ENCODE data around the gene ARID5B.

Gene ARID5B

GRCh38 chr10:61963669-61964058, 62.2 kb downstream of the ARID5B start:
- Histone ChIP-seq H3K9me3 (ENCODE audit: low read length) (no peaks in the 10 kb centered on the region), H3K27me3 (ENCODE audit: control insufficient read depth in 1 of 2, insufficient read depth in 2 of 2, low read length in 2 of 2) (no peaks in the 10 kb centered on the region), H3K27ac (ENCODE audit: low read depth, low read length) (no peak overlapping the region), H3K36me3 (ENCODE audit: insufficient read depth, low read length) (no peaks in the 10 kb centered on the region), H3K4me1 (ENCODE audit: insufficient read depth, low read length) (peaks cover 23% of the 10 kb centered on the region), H3K9ac (ENCODE audit: low read length) (no peak overlapping the region), H3K4me3 (ENCODE audit: low read depth in 1 of 2, low read length in 2 of 2) (peak overlapping the region in 1 of 2 donors; percentile 16)

- no peaks in the 10 kb centered on the region for H3K9me3 ChIP-seq (ENCODE audit: low read length)
- H3K9ac ChIP-seq (ENCODE audit: low read length): no peak overlapping the region
- H3K4me3 ChIP-seq (ENCODE audit: low read depth in 1 of 2, low read length in 2 of 2): peak overlapping the region in 1 of 2 donors; percentile 16
- no peak overlapping the region for H3K27ac ChIP-seq (ENCODE audit: low read depth, low read length)
- peaks cover 23% of the 10 kb centered on the region for H3K4me1 ChIP-seq (ENCODE audit: insufficient read depth, low read length)
- H3K36me3 ChIP-seq (ENCODE audit: insufficient read depth, low read length): no peaks in the 10 kb centered on the region
- H3K27me3 ChIP-seq (ENCODE audit: control insufficient read depth in 1 of 2, insufficient read depth in 2 of 2, low read length in 2 of 2): no peaks in the 10 kb centered on the region
Observed at GRCh38 chr10:61964059-61964709, 62.7 kb downstream of the ARID5B start.

GRCh38 chr10:61964949-61965702, 63.6 kb downstream of the ARID5B start:
- Histone ChIP-seq H3K4me3 (ENCODE audit: low read depth in 1 of 2, low read length in 2 of 2) (no peak overlapping the region), H3K9ac (ENCODE audit: low read length) (no peak overlapping the region), H3K27me3 (ENCODE audit: control insufficient read depth in 1 of 2, insufficient read depth in 2 of 2, low read length in 2 of 2) (no peaks in the 10 kb centered on the region), H3K9me3 (ENCODE audit: low read length) (no peaks in the 10 kb centered on the region), H3K4me1 (ENCODE audit: insufficient read depth, low read length) (peaks cover 27% of the 10 kb centered on the region), H3K36me3 (ENCODE audit: insufficient read depth, low read length) (no peaks in the 10 kb centered on the region), H3K27ac (ENCODE audit: low read depth, low read length) (no peak overlapping the region)

GRCh38 chr10:61965703-61966395, 64.3 kb downstream of the ARID5B start:
- Histone ChIP-seq H3K27me3 (ENCODE audit: control insufficient read depth in 1 of 2, insufficient read depth in 2 of 2, low read length in 2 of 2) (no peaks in the 10 kb centered on the region), H3K9ac (ENCODE audit: low read length) (no peak overlapping the region), H3K9me3 (ENCODE audit: low read length) (no peaks in the 10 kb centered on the region), H3K4me3 (ENCODE audit: low read depth in 1 of 2, low read length in 2 of 2) (no peak overlapping the region), H3K36me3 (ENCODE audit: insufficient read depth, low read length) (no peaks in the 10 kb centered on the region), H3K27ac (ENCODE audit: low read depth, low read length) (no peak overlapping the region), H3K4me1 (ENCODE audit: insufficient read depth, low read length) (peaks cover 33% of the 10 kb centered on the region)

- no peak overlapping the region for H3K9ac ChIP-seq (ENCODE audit: low read length)
- peaks cover 38% of the 10 kb centered on the region for H3K4me1 ChIP-seq (ENCODE audit: insufficient read depth, low read length)
- H3K9me3 ChIP-seq (ENCODE audit: low read length): no peaks in the 10 kb centered on the region
- H3K27me3 ChIP-seq (ENCODE audit: control insufficient read depth in 1 of 2, insufficient read depth in 2 of 2, low read length in 2 of 2): no peaks in the 10 kb centered on the region
- H3K36me3 ChIP-seq (ENCODE audit: insufficient read depth, low read length): no peaks in the 10 kb centered on the region
- no peak overlapping the region for H3K27ac ChIP-seq (ENCODE audit: low read depth, low read length)
- no peak overlapping the region for H3K4me3 ChIP-seq (ENCODE audit: low read depth in 1 of 2, low read length in 2 of 2)
Observed at GRCh38 chr10:61967298-61967697, 65.8 kb downstream of the ARID5B start.

- Histone ChIP-seq H3K27me3 (ENCODE audit: control insufficient read depth in 1 of 2, insufficient read depth in 2 of 2, low read length in 2 of 2) (no peaks in the 10 kb centered on the region), H3K4me1 (ENCODE audit: insufficient read depth, low read length) (peaks cover 43% of the 10 kb centered on the region), H3K27ac (ENCODE audit: low read depth, low read length) (peak overlapping the region; percentile 21), H3K9me3 (ENCODE audit: low read length) (no peaks in the 10 kb centered on the region), H3K4me3 (ENCODE audit: low read depth in 1 of 2, low read length in 2 of 2) (peak overlapping the region in 1 of 2 donors; percentile 40), H3K36me3 (ENCODE audit: insufficient read depth, low read length) (no peaks in the 10 kb centered on the region), H3K9ac (ENCODE audit: low read length) (no peak overlapping the region)
Observed at GRCh38 chr10:61970182-61971002, 68.9 kb downstream of the ARID5B start.

GRCh38 chr10:61971003-61971325, 69.5 kb downstream of the ARID5B start:
- Histone ChIP-seq H3K27me3 (ENCODE audit: control insufficient read depth in 1 of 2, insufficient read depth in 2 of 2, low read length in 2 of 2) (no peaks in the 10 kb centered on the region), H3K4me3 (ENCODE audit: low read depth in 1 of 2, low read length in 2 of 2) (no peak overlapping the region), H3K4me1 (ENCODE audit: insufficient read depth, low read length) (peaks cover 48% of the 10 kb centered on the region), H3K9ac (ENCODE audit: low read length) (no peak overlapping the region), H3K9me3 (ENCODE audit: low read length) (no peaks in the 10 kb centered on the region), H3K27ac (ENCODE audit: low read depth, low read length) (peak overlapping the region; percentile 8), H3K36me3 (ENCODE audit: insufficient read depth, low read length) (no peaks in the 10 kb centered on the region)

- Histone ChIP-seq H3K4me1 (ENCODE audit: insufficient read depth, low read length) (peaks cover 49% of the 10 kb centered on the region), H3K27me3 (ENCODE audit: control insufficient read depth in 1 of 2, insufficient read depth in 2 of 2, low read length in 2 of 2) (no peaks in the 10 kb centered on the region), H3K27ac (ENCODE audit: low read depth, low read length) (peak overlapping the region; percentile 64), H3K9ac (ENCODE audit: low read length) (no peak overlapping the region), H3K4me3 (ENCODE audit: low read depth in 1 of 2, low read length in 2 of 2) (no peak overlapping the region), H3K9me3 (ENCODE audit: low read length) (no peaks in the 10 kb centered on the region), H3K36me3 (ENCODE audit: insufficient read depth, low read length) (no peaks in the 10 kb centered on the region)
Observed at GRCh38 chr10:61973169-61973568, 71.7 kb downstream of the ARID5B start.

- Histone ChIP-seq H3K27ac (ENCODE audit: low read depth, low read length) (peak overlapping the region; percentile 64), H3K4me3 (ENCODE audit: low read depth in 1 of 2, low read length in 2 of 2) (no peak overlapping the region), H3K27me3 (ENCODE audit: control insufficient read depth in 1 of 2, insufficient read depth in 2 of 2, low read length in 2 of 2) (no peaks in the 10 kb centered on the region), H3K36me3 (ENCODE audit: insufficient read depth, low read length) (no peaks in the 10 kb centered on the region), H3K4me1 (ENCODE audit: insufficient read depth, low read length) (peaks cover 50% of the 10 kb centered on the region), H3K9ac (ENCODE audit: low read length) (no peak overlapping the region), H3K9me3 (ENCODE audit: low read length) (no peaks in the 10 kb centered on the region)
Observed at GRCh38 chr10:61973906-61974305, 72.4 kb downstream of the ARID5B start.

GRCh38 chr10:61974601-61975390, 73.3 kb downstream of the ARID5B start:
- Histone ChIP-seq H3K4me1 (ENCODE audit: insufficient read depth, low read length) (peaks cover 58% of the 10 kb centered on the region), H3K9me3 (ENCODE audit: low read length) (no peaks in the 10 kb centered on the region), H3K27ac (ENCODE audit: low read depth, low read length) (peak overlapping the region; percentile 64), H3K27me3 (ENCODE audit: control insufficient read depth in 1 of 2, insufficient read depth in 2 of 2, low read length in 2 of 2) (no peaks in the 10 kb centered on the region), H3K36me3 (ENCODE audit: insufficient read depth, low read length) (no peaks in the 10 kb centered on the region), H3K9ac (ENCODE audit: low read length) (no peak overlapping the region), H3K4me3 (ENCODE audit: low read depth in 1 of 2, low read length in 2 of 2) (no peak overlapping the region)
